Activated CD4-positive, alpha-beta T cell treated with anti-CD3 and anti-CD28 coated beads, Interleukin-10, Interleukin-2, amounts not matched to agents 100 ng/mL and 50 ng/mL, durations not matched to agents 16 hours and 8 hours (primary cell): ENCODE data around the gene MARCOL.
"Not testable (repeated sequence)": the region's sequence is repeated elsewhere in the genome, so short reads cannot be mapped to it uniquely, and the experiment has no call there.

ENCODE experiments used
- DNase-seq: peaks from one replicate; pipeline ENCODE4 v3.0.0-alpha.2; 2020

MARCOL gene

DNA sequence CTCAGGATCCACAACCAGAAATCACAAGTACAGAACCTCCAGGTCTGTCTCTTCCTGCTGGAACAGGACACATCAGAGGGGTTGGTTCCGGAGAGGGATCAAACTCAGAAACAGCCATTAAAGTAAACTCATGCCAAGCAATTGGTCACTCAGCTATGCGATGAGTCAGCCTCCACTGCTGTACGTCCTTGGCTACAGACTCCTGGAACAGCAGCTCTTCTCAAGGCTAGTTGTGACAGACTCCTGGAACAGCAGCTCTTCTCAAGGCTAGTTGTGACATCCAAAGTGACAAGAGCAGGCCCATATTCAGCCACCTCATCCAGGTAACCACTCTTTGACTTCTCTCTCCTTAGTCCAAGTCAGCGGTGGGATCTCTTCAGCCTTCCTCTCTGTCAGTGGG is 30.2 kb downstream of the MARCOL start, which contains the start of gene SPINK13:
SPINK13 (plus strand) TSS at position 229 of the 400 bp plus-strand sequence. CDS start 1,279 bp downstream, outside the sequence.
- DNase-seq, result no peak

- DNase-seq, result not testable (repeated sequence)
Measured at GRCh38 chr5:148275129-148275528, 36.8 kb downstream of the MARCOL start.

DNA sequence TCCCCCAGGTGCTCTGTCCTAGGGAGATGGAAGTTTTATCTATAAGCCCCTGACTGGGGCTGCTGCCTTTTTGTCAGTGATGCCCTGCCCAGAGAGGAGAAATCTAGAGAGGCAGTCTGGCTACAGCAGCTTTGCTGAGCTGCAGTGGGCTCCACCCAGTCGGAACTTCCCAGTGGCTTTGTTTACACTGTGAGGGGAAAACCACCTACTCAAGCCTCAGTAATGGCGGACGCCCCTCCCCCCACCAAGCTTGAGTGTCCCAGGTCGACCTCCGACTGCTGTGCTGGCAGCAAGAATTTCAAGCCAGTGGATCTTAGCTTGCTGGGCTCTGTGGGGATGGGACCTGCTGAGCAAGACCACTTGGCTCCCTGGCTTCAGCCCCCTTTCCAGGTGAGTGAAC is 42.6 kb downstream of the MARCOL start:
- not testable (repeated sequence) for DNase-seq

DNA sequence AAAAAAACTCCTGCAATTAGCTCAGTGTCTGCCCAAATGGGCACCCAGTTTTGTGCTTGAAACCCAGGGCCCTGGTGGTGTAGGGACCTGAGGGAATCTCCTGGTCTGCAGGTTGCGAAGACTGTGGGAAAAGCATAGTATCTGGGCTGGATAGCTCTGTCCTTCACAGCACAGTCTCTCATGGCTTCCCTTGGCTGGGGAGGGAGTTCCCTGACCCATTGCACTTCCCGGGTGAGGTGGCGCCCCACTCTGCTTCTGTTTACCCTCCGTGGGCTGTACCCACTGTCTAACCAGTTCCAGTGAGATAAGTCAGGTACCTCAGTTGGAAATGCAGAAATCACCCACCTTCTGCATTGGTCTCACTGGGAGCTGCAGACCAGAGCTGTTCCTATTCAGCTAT is 43.0 kb downstream of the MARCOL start:
- not testable (repeated sequence) for DNase-seq

DNA sequence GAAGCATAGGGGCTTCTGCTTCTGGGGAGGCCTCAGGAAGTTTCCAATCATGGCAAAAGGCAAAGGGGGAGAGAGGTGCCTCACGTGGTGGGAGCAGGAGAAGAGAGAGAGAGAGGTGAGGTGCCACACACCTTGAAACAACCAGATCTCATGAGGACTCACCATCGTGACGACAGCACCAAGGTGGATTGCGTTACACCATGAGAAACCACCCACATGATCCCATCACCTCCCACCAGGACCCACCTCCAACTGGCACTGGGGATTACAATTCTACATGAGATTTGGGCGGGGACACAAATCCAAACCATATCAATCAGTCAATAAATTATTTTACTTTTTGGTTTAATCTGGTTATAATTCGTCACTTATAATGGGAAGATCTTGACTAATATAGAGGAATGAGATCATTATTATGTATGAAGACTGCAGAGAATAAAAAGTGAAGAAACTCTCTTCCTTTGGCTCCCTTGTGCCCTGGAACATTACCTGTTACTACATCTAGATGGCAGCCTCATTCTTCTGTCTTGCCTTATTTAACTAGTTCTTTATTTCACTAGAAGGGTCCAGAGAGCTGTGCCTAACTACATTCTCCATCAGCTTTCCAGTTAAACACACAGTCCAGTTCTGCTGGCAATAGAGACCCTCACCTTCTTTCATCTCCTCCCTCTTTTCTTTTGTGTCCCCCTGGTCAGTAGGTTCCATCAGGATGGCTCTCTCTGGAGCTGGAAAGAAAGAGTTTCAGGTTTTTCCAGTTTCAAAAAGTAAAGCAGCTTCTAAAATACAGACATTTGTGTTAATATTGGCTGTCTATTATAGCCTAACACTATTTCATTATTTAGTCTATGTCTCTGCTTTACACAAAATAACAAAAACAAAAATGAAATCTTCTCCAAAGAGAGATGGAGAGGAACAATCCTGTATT is 52.2 kb downstream of the MARCOL start:
- DNase-seq, result peak; percentile 3
